BE2C (cell line): ENCODE data around the gene NEGR1.
"Not testable (repeated sequence)": the region's sequence is repeated elsewhere in the genome, so short reads cannot be mapped to it uniquely, and the experiment has no call there.

Source experiments
- DNase-seq: peaks from one replicate; pipeline ENCODE4 v3.0.0-alpha.2; 2020
- H3K27me3 ChIP-seq: fragments of 250-450 bp; sonication (Bioruptor Pico); 2 replicates; pipeline ENCODE4 v1.5.1; 2020; ENCODE audit warnings: mild to moderate bottlenecking
- H3K36me3 ChIP-seq: fragments of 250-450 bp; sonication (Bioruptor Pico); 2 replicates; pipeline ENCODE4 v1.5.1; 2020; ENCODE audit warnings: mild to moderate bottlenecking
- H3K4me1 ChIP-seq: fragments of 250-450 bp; sonication (Bioruptor Pico); 2 replicates; pipeline ENCODE4 v1.5.1; 2020
- H3K4me3 ChIP-seq: 2 replicates; pipeline ENCODE4 v1.5.1; 2011; ENCODE audit warnings: low read depth, low read length
- H3K9me3 ChIP-seq: fragments of 250-450 bp; sonication (Bioruptor Pico); 2 replicates; pipeline ENCODE4 v1.5.1; 2020
- CTCF ChIP-seq: IDR thresholded peaks from 2 replicates; pipeline ENCODE4 v1.5.1; 2012; ENCODE audit warnings: mild to moderate bottlenecking, low read depth, low read length

NEGR1 gene

GRCh38 chr1:71916894-71917293, 365.4 kb downstream of the NEGR1 start:
- Histone ChIP-seq H3K9me3 (no peaks in the 10 kb centered on the region), H3K36me3 (no peaks in the 10 kb centered on the region), H3K4me3 (no peak overlapping the region), H3K27me3 (no peaks in the 10 kb centered on the region), H3K4me1 (no peaks in the 10 kb centered on the region)
- DNase-seq: no peak
- TF ChIP-seq CTCF: no peak

- Histone ChIP-seq H3K27me3 (no peaks in the 10 kb centered on the region), H3K4me1 (no peaks in the 10 kb centered on the region), H3K36me3 (no peaks in the 10 kb centered on the region), H3K9me3 (no peaks in the 10 kb centered on the region), H3K4me3 (no peak overlapping the region)
- DNase-seq: no peak
- TF ChIP-seq CTCF: no peak
Observed at GRCh38 chr1:71914626-71915025, 367.7 kb downstream of the NEGR1 start.

- Histone ChIP-seq H3K36me3 (no peaks in the 10 kb centered on the region), H3K27me3 (no peaks in the 10 kb centered on the region), H3K9me3 (no peaks in the 10 kb centered on the region), H3K4me1 (no peaks in the 10 kb centered on the region), H3K4me3 (no peak overlapping the region)
- no peak for TF ChIP-seq CTCF
- DNase-seq: no peak
Observed at GRCh38 chr1:71908871-71909390, 373.4 kb downstream of the NEGR1 start.

DNA sequence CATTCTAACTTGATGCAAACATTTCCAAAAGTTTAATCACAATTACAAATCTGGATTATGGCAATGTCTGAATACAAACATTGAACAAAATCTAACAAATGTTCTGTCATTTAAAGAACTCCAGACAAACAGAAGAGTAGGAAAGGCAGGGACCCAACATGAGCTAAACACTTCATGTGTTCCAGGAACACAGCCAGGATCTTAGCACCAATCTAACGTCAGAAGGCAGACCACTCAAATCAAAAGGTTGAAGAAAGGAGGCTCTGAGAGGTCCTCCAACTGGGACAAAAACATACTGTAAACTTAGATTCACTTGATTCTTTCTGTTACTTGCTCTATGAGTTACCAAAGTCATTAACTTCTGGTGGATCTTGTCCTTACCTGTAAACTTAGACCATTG, 374.0 kb downstream of the NEGR1 start:
- Histone ChIP-seq H3K4me3 (no peak overlapping the region), H3K27me3 (no peaks in the 10 kb centered on the region), H3K4me1 (no peaks in the 10 kb centered on the region), H3K36me3 (no peaks in the 10 kb centered on the region), H3K9me3 (no peaks in the 10 kb centered on the region)
- no peak for DNase-seq
- TF ChIP-seq CTCF: no peak

GRCh38 chr1:71899881-71900280, 382.5 kb downstream of the NEGR1 start:
- Histone ChIP-seq H3K9me3 (no peaks in the 10 kb centered on the region), H3K36me3 (no peaks in the 10 kb centered on the region), H3K4me1 (no peaks in the 10 kb centered on the region), H3K4me3 (no peak overlapping the region), H3K27me3 (no peaks in the 10 kb centered on the region)
- TF ChIP-seq CTCF: no peak
- no peak for DNase-seq

DNA sequence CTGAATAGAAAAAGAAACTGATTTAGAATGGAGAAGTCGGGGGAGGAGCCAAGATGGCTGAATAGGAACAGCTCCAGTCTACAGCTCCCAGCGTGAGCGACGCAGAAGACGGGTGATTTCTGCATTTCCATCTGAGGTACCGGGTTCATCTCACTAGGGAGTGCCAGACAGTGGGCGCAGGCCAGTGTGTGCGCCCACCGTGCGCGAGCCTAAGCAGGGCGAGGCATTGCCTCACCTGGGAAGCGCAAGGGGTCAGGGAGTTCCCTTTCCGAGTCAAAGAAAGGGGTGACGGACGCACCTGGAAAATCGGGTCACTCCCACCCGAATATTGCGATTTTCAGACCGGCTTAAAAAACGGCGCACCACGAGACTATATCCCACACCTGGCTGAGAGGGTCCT, 394.2 kb downstream of the NEGR1 start:
- not testable (repeated sequence) for H3K4me1 ChIP-seq, H3K9me3 ChIP-seq, DNase-seq, H3K27me3 ChIP-seq, H3K4me3 ChIP-seq, H3K36me3 ChIP-seq

GRCh38 chr1:71885171-71885570, 397.2 kb downstream of the NEGR1 start:
- H3K9me3 ChIP-seq: no peaks in the 10 kb centered on the region
- H3K36me3 ChIP-seq: no peaks in the 10 kb centered on the region
- no peaks in the 10 kb centered on the region for H3K4me1 ChIP-seq
- no peaks in the 10 kb centered on the region for H3K27me3 ChIP-seq
- DNase-seq: no peak
- TF ChIP-seq CTCF: no peak
- no peak overlapping the region for H3K4me3 ChIP-seq
